Measurements from ENCODE around the gene HORMAD1.
"Not testable (repeated sequence)": the region's sequence is repeated elsewhere in the genome, so short reads cannot be mapped to it uniquely, and the experiment has no call there.

The HORMAD1 gene

GRCh38 chr1:150696995-150697927, 23.4 kb downstream of the HORMAD1 start, which contains the start of gene GOLPH3L:
Gene GOLPH3L (minus strand): TSS chr1:150697154. CDS start chr1:150694838, 2,316 bp downstream.
- DNase-seq: peak; percentile 98

GRCh38 chr1:150696590-150696989, 24.1 kb downstream of the HORMAD1 start:
- no peak for DNase-seq

- no peak for DNase-seq
These were observed 24.5 kb downstream of the HORMAD1 start for GRCh38 chr1:150696162-150696561.

GRCh38 chr1:150695561-150695960, 25.1 kb downstream of the HORMAD1 start:
- DNase-seq: no peak

GRCh38 chr1:150692720-150693119, 28.0 kb downstream of the HORMAD1 start:
- DNase-seq: no peak

- DNase-seq: no peak
These were observed 31.9 kb downstream of the HORMAD1 start for GRCh38 chr1:150688763-150689162.

GRCh38 chr1:150686275-150686674, 34.4 kb downstream of the HORMAD1 start:
- DNase-seq: no peak

GRCh38 chr1:150683914-150684313, 36.8 kb downstream of the HORMAD1 start:
- peak; percentile 5 for DNase-seq

GRCh38 chr1:150678988-150679387, 41.7 kb downstream of the HORMAD1 start:
- DNase-seq: no peak

GRCh38 chr1:150674881-150675280, 45.8 kb downstream of the HORMAD1 start:
- DNase-seq: no peak

GRCh38 chr1:150663321-150663720, 57.4 kb downstream of the HORMAD1 start:
- DNase-seq: no peak

- no peak for DNase-seq
These were observed 57.9 kb downstream of the HORMAD1 start for GRCh38 chr1:150662811-150663210.

GRCh38 chr1:150661156-150661555, 59.5 kb downstream of the HORMAD1 start:
- DNase-seq: no peak

GRCh38 chr1:150660584-150660983, 60.1 kb downstream of the HORMAD1 start:
- no peak for DNase-seq

GRCh38 chr1:150657064-150657463, 63.6 kb downstream of the HORMAD1 start:
- not testable (repeated sequence) for DNase-seq

- not testable (repeated sequence) for DNase-seq
These were observed 66.1 kb downstream of the HORMAD1 start for GRCh38 chr1:150654635-150655034.

GRCh38 chr1:150650193-150650592, 70.5 kb downstream of the HORMAD1 start:
- no peak for DNase-seq

GRCh38 chr1:150649441-150650075, 71.1 kb downstream of the HORMAD1 start:
- DNase-seq: no peak
